ENCODE results near the gene KRTAP12-1.
"Not testable (repeated sequence)": the region's sequence is repeated elsewhere in the genome, so short reads cannot be mapped to it uniquely, and the experiment has no call there.

Gene KRTAP12-1

GRCh38 chr21:44682580-44683151, 703 bp upstream of the KRTAP12-1 start:
- Histone ChIP-seq H3K4me3 (no peak overlapping the region), H3K27ac (no peak overlapping the region)

GRCh38 chr21:44681152-44681551, 811 bp downstream of the KRTAP12-1 start:
- H3K4me3 ChIP-seq, result no peak overlapping the region

GRCh38 chr21:44677881-44678280, 4.1 kb downstream of the KRTAP12-1 start:
- no peak overlapping the region for H3K4me3 ChIP-seq
- no peak overlapping the region for H3K27ac ChIP-seq

More at GRCh38 chr21:44681152-44681551, 811 bp downstream of the KRTAP12-1 start:
- no peak overlapping the region for H3K27ac ChIP-seq

GRCh38 chr21:44671911-44672310, 10.1 kb downstream of the KRTAP12-1 start:
- no peak overlapping the region for H3K27ac ChIP-seq
- H3K4me3 ChIP-seq, result no peak overlapping the region

GRCh38 chr21:44670642-44671432, 11.1 kb downstream of the KRTAP12-1 start:
- H3K27ac ChIP-seq, result no peak overlapping the region
- H3K4me3 ChIP-seq, result no peak overlapping the region

GRCh38 chr21:44667612-44668011, 14.4 kb downstream of the KRTAP12-1 start:
- H3K4me3 ChIP-seq, result no peak overlapping the region
- H3K27ac ChIP-seq, result no peak overlapping the region

- Histone ChIP-seq H3K27ac (no peak within 1 kb of the TSS), H3K4me3 (no peak within 1 kb of the TSS)
These were observed 15.3 kb downstream of the KRTAP12-1 start, which contains the start of gene KRTAP12-2 for GRCh38 chr21:44666401-44667320. TSS of gene KRTAP12-2 (minus strand) at chr21:44666927. CDS start at chr21:44666886, 41 bp downstream.

- Histone ChIP-seq H3K4me3 (no peak overlapping the region), H3K27ac (no peak overlapping the region)
These were observed 17.3 kb downstream of the KRTAP12-1 start for GRCh38 chr21:44664691-44665090.

GRCh38 chr21:44661567-44661966, 20.4 kb downstream of the KRTAP12-1 start:
- not testable (repeated sequence) for H3K27ac ChIP-seq, H3K4me3 ChIP-seq

GRCh38 chr21:44658913-44659595, 22.9 kb downstream of the KRTAP12-1 start:
- no peak overlapping the region for H3K4me3 ChIP-seq
- H3K27ac ChIP-seq, result peak overlapping the region in 6 of 21 experiments; percentile 3 to 75 (median 48)

GRCh38 chr21:44658541-44658910, 23.4 kb downstream of the KRTAP12-1 start:
- Histone ChIP-seq H3K4me3 (no peak overlapping the region), H3K27ac (peak overlapping the region in 6 of 21 experiments; percentile 3 to 75 (median 48))

GRCh38 chr21:44657635-44658540, 24.1 kb downstream of the KRTAP12-1 start, which contains the start of gene KRTAP12-3:
TSS of gene KRTAP12-3 (plus strand) at chr21:44657932. CDS start at chr21:44657980, 48 bp downstream.
- peak within 1 kb of the TSS in 8 of 21 experiments; percentile 16 to 75 (median 62) for H3K27ac ChIP-seq
- no peak within 1 kb of the TSS for H3K4me3 ChIP-seq

- Histone ChIP-seq H3K4me3 (no peak overlapping the region), H3K27ac (peak overlapping the region in 6 of 21 experiments; percentile 18 to 75 (median 55))
These were observed 25.1 kb downstream of the KRTAP12-1 start for GRCh38 chr21:44656868-44657267.

GRCh38 chr21:44654576-44655175, 27.3 kb downstream of the KRTAP12-1 start, which contains the start of gene KRTAP12-4:
TSS of gene KRTAP12-4 (minus strand) at chr21:44654659. CDS start at chr21:44654614, 45 bp downstream.
- Histone ChIP-seq H3K27ac (peak within 1 kb of the TSS in 2 of 21 experiments; percentile 39 to 58), H3K4me3 (no peak within 1 kb of the TSS)

GRCh38 chr21:44653656-44654575, 28.0 kb downstream of the KRTAP12-1 start:
- peak overlapping the region in 2 of 21 experiments; percentile 39 to 58 for H3K27ac ChIP-seq
- H3K4me3 ChIP-seq, result no peak overlapping the region

GRCh38 chr21:44653123-44653522, 28.8 kb downstream of the KRTAP12-1 start:
- no peak overlapping the region for H3K27ac ChIP-seq
- no peak overlapping the region for H3K4me3 ChIP-seq
